ENCODE data around the gene NR2C2AP.
"Not testable (repeated sequence)": the region's sequence is repeated elsewhere in the genome, so short reads cannot be mapped to it uniquely, and the experiment has no call there.

Gene NR2C2AP

DNA sequence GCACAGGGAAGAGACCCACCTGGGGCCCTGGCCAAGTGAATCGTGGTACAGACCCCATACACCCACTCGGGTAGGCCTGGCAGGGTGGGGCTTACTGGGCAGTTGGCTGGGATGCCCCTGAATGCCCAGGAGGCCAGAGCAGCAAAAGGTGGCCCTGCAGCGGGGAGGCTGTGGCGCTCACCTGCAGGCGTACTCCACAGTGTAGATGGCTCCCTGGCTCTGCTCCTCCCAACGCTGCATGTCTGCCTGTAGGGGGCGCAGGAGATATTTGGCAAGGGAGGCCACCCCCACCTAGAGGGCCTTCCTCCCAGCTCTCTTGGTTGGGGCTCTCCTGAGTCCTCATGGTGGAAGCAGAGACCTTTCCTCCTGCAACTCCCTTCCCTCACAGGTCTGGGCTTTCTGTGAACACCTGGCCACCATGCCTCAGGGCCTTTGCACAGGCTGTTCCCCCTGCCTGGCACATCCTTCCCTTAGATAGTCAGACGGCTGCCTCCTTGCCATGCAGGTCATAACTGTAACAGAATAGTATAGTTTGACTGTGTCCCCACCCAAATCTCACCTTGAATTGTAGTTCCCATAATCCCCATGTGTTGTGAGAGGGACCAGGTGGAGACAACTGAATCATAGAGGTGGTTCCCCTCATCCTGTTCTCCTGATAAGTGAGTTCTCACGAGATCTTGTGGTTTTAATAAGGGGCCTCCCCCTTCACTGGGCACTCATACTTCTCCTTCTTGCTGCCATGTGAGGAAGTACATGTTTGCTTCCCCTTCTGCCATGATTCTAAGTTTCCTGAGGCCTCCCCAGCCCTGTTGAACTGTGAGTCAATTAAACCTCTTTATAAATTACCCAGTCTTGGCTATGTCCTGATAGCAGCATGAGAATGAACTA, 17.1 kb downstream of the NR2C2AP start:
- no peak overlapping the region for H3K4me3 ChIP-seq (ENCODE audit: low read depth, low read length)
- TF ChIP-seq, protein P1, sequence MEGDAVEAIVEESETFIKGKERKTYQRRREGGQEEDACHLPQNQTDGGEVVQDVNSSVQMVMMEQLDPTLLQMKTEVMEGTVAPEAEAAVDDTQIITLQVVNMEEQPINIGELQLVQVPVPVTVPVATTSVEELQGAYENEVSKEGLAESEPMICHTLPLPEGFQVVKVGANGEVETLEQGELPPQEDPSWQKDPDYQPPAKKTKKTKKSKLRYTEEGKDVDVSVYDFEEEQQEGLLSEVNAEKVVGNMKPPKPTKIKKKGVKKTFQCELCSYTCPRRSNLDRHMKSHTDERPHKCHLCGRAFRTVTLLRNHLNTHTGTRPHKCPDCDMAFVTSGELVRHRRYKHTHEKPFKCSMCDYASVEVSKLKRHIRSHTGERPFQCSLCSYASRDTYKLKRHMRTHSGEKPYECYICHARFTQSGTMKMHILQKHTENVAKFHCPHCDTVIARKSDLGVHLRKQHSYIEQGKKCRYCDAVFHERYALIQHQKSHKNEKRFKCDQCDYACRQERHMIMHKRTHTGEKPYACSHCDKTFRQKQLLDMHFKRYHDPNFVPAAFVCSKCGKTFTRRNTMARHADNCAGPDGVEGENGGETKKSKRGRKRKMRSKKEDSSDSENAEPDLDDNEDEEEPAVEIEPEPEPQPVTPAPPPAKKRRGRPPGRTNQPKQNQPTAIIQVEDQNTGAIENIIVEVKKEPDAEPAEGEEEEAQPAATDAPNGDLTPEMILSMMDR (IDR thresholded peaks at IDR 0.05; ENCODE audit: low read depth, low read length, missing control alignments) = peak; percentile 78
- no peak for DNase-seq (ENCODE audit: low read depth)

DNA sequence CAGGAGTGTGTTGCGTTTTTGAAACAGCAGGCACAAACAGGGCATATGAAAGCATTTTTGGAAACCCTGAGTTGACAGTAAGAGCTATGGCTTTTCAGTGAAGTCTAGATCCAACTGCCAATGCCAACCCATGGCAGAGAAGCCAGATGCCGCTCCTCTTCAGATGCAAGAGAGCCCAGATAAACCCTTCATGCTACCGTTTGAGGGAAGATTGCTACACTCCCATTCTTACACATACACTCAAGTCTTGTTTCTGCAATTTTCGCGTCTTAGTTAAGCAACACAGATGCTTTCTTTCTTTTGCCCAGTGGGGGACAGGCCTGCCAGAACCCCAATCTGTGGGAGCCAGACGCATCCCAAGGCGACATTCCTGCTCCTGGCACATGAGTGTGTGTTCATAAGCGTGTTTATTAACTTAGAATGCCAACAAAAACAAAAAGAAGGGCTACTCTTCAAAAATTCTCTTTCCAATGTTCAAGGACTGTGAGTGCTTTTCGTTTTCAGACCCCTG, 21.7 kb downstream of the NR2C2AP start:
- TF ChIP-seq, protein P1 (IDR thresholded peaks at IDR 0.05; ENCODE audit: low read depth, low read length, missing control alignments) = no peak
- H3K4me3 ChIP-seq (ENCODE audit: low read depth, low read length) = no peak overlapping the region
- DNase-seq (ENCODE audit: low read depth) = no peak

GRCh38 chr19:19179548-19180441, 23.4 kb downstream of the NR2C2AP start:
- TF ChIP-seq, protein P1 (IDR thresholded peaks at IDR 0.05; ENCODE audit: low read depth, low read length, missing control alignments) = no peak
- no peak overlapping the region for H3K4me3 ChIP-seq (ENCODE audit: low read depth, low read length)
- DNase-seq (ENCODE audit: low read depth) = no peak

DNA sequence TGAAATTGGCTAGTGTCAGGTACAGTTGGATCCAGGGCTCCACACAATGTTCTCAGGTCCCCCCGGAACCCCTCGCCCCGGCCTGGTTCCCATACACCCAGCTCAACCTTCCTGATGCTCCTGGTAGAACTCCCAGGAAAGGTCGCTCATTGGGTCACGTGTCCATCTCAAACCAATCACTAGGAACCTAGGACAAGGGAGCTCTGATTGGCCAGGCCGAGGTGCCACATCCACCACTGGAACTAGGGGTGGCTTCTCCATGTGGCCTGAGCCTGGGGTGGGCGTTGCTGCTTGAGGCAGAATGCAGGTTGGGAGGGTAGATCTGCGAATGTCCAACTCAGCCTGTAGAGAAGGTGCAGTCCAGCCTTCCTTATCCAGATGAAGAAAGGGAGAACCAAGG, 26.3 kb downstream of the NR2C2AP start:
- H3K4me3 ChIP-seq (ENCODE audit: low read depth, low read length) = no peak overlapping the region
- TF ChIP-seq, protein P1 (IDR thresholded peaks at IDR 0.05; ENCODE audit: low read depth, low read length, missing control alignments) = no peak
- DNase-seq (ENCODE audit: low read depth) = no peak

- H3K4me3 ChIP-seq (ENCODE audit: low read depth, low read length); DNase-seq (ENCODE audit: low read depth): not testable (repeated sequence)
Observed at GRCh38 chr19:19173243-19173642, 30.0 kb downstream of the NR2C2AP start.

GRCh38 chr19:19171821-19172532, 31.2 kb downstream of the NR2C2AP start:
- H3K4me3 ChIP-seq (ENCODE audit: low read depth, low read length) = no peak overlapping the region
- no peak for DNase-seq (ENCODE audit: low read depth)
- TF ChIP-seq, protein P1 (IDR thresholded peaks at IDR 0.05; ENCODE audit: low read depth, low read length, missing control alignments) = no peak

Measured in GM12864 (cell line).